ENCODE results near the gene WASF1. TPM values are rescaled to one million over a fixed set of nuclear protein-coding genes. Genes with fewer than 3 reads are reported as not detected.

Gene WASF1
- total RNA-seq (1 to 10 TPM in 1 of 4 donors, under 1 TPM in 3; 0.47 to 1.1 (median 0.81) TPM), polyA plus RNA-seq (1 to 10 TPM in 2 of 3 donors, under 1 TPM in 1; 0.90 to 5.3 (median 2.3) TPM)
- long read RNA-seq, donor 1: 0 reads
- long read RNA-seq, donor 2, partial matches to known transcripts: 0 of 1 reads
- long read RNA-seq, donor 2, other reads (novel, unspliced or antisense): 0 of 1 reads

GRCh38 chr6:110179406-110180227 is at the start of gene WASF1:
Gene WASF1 (minus strand): TSS chr6:110179670. CDS start chr6:110127601, 52,069 bp downstream.
- 0% methylated on average over 44 to 62 of the region's 62 CpGs for WGBS, 3 donors
- peaks cover 32% of the 10 kb centered on the region for H3K4me1 ChIP-seq
- H3K9me3 ChIP-seq: no peaks in the 10 kb centered on the region
- no peaks in the 10 kb centered on the region for H3K36me3 ChIP-seq (ENCODE audit: insufficient read depth in 1 of 2, low read depth in 1 of 2)
- intact Hi-C loops (cut with DNase I): loop anchor here in 1 of 2 donors (2.0 to 5.0 kb wide), 2 partner anchors 211 to 487 kb away; partner anchors contain the start of genes AK9 and FIG4
- DNase-seq: peak; percentile 94 to 95
- H3K27me3 ChIP-seq (ENCODE audit: insufficient read depth in 3 of 3, low read length in 2 of 3): peaks cover 0 to 21% (median 0%) of the 10 kb centered on the region in 3 donors
- peak within 1 kb of the TSS; percentile 75 for H3K4me3 ChIP-seq
- ATAC-seq: peak; percentile 99 to 100 (median 100)
- H3K27ac ChIP-seq: peak within 1 kb of the TSS; percentile 89
- no peak for TF ChIP-seq CTCF (IDR thresholded peaks at IDR 0.05)

GRCh38 chr6:110226261-110226660 is 46.8 kb upstream of the WASF1 start:
- no peak for TF ChIP-seq CTCF (IDR thresholded peaks at IDR 0.05)
- Histone ChIP-seq H3K9me3 (no peaks in the 10 kb centered on the region), H3K36me3 (ENCODE audit: insufficient read depth in 1 of 2, low read depth in 1 of 2) (peaks cover 3 to 77% of the 10 kb centered on the region in 2 donors), H3K27ac (no peak overlapping the region), H3K27me3 (ENCODE audit: insufficient read depth in 3 of 3, low read length in 2 of 3) (no peaks in the 10 kb centered on the region), H3K4me1 (no peaks in the 10 kb centered on the region), H3K4me3 (no peak overlapping the region)
- DNase-seq: no peak
- ATAC-seq: no peak
- 92 to 100% (median 100%) methylated on average over 1 of the region's 1 CpG for WGBS, 3 donors
- intact Hi-C loops (cut with DNase I): no loop called here

GRCh38 chr6:110221738-110222137 is 42.3 kb upstream of the WASF1 start:
- no peak overlapping the region for H3K4me3 ChIP-seq
- no peak overlapping the region for H3K27ac ChIP-seq
- peaks cover 3 to 86% of the 10 kb centered on the region in 2 donors for H3K36me3 ChIP-seq (ENCODE audit: insufficient read depth in 1 of 2, low read depth in 1 of 2)
- no peaks in the 10 kb centered on the region for H3K9me3 ChIP-seq
- H3K27me3 ChIP-seq (ENCODE audit: insufficient read depth in 3 of 3, low read length in 2 of 3): no peaks in the 10 kb centered on the region
- ATAC-seq (no peak), DNase-seq (no peak)
- TF ChIP-seq CTCF (IDR thresholded peaks at IDR 0.05): no peak
- no peaks in the 10 kb centered on the region for H3K4me1 ChIP-seq
- intact Hi-C loops (cut with DNase I): no loop called here

- Histone ChIP-seq H3K9me3 (no peaks in the 10 kb centered on the region), H3K27ac (no peak overlapping the region), H3K27me3 (ENCODE audit: insufficient read depth in 3 of 3, low read length in 2 of 3) (no peaks in the 10 kb centered on the region), H3K4me1 (no peaks in the 10 kb centered on the region), H3K4me3 (no peak overlapping the region), H3K36me3 (ENCODE audit: insufficient read depth in 1 of 2, low read depth in 1 of 2) (peaks cover 13 to 98% of the 10 kb centered on the region in 2 donors)
- intact Hi-C loops (cut with DNase I): no loop called here
- no peak for TF ChIP-seq CTCF (IDR thresholded peaks at IDR 0.05)
- 89 to 95% (median 94%) methylated on average over 2 of the region's 2 CpGs for WGBS, 3 donors
- ATAC-seq: no peak
- DNase-seq: no peak
These were observed 37.8 kb upstream of the WASF1 start for GRCh38 chr6:110217266-110217665.
